Tibial nerve (tissue), 4 donors: ENCODE measurements around the gene PEX26. TPM values are rescaled to one million over a fixed set of nuclear protein-coding genes. Genes with fewer than 3 reads are reported as not detected.
A peak's percentile ranks its signal among the peaks of the same experiment; 100 is the strongest.
"Not testable (repeated sequence)": the region's sequence is repeated elsewhere in the genome, so short reads cannot be mapped to it uniquely, and the experiment has no call there.

Experiments
- DNase-seq, 2 donors: peaks; one replicate each; pipeline ENCODE4 v3.0.0-alpha.2; 2019; ENCODE audit warnings: low spot score in 2 of 2
- H3K27ac ChIP-seq, 4 donors: fragments of 200-600 bp; sonication (generic) in 3 of 4; one replicate each; pipeline ENCODE4 v1.5.1; 2017 to 2019; ENCODE audit warnings: mild to moderate bottlenecking in 1 of 4
- H3K27me3 ChIP-seq, 2 donors: fragments of 200-600 bp; sonication (generic) in 1 of 2; one replicate each; pipeline versions ENCODE4 v1.5.1 to v1.6.0; 2017 to 2019
- H3K36me3 ChIP-seq, 3 donors: fragments of 200-600 bp; sonication (generic); one replicate each; pipeline ENCODE4 v1.5.1; 2018 to 2019
- H3K4me1 ChIP-seq, 4 donors: fragments of 200-600 bp; sonication (generic) in 3 of 4; one replicate each; pipeline ENCODE4 v1.5.1; 2017 to 2019
- H3K4me3 ChIP-seq, 4 donors: fragments of 200-600 bp; sonication (generic) in 3 of 4; one replicate each; pipeline ENCODE4 v1.5.1; 2017 to 2019; ENCODE audit warnings: mild to moderate bottlenecking in 1 of 4, moderate library complexity in 1 of 4
- H3K9me3 ChIP-seq, 4 donors: fragments of 200-600 bp; sonication (generic) in 3 of 4; one replicate each; pipeline ENCODE4 v1.5.1; 2017 to 2019
- CTCF ChIP-seq, 5 experiments: fragments of 200-600 bp in 3 of 5; fragments of 450-650 bp in 2 of 5; sonication (generic) in 3 of 5; IDR thresholded peaks; one replicate each; pipeline ENCODE4 v1.5.1; 2016 to 2019; ENCODE audit warnings: antibody characterized with exemption in 5 of 5, mild to moderate bottlenecking in 3 of 5, moderate library complexity in 2 of 5
- EP300 ChIP-seq, 2 donors: sonication (generic); formaldehyde crosslinking; IDR thresholded peaks; one replicate each; pipeline ENCODE4 v1.6.1; 2017; ENCODE audit warnings: antibody characterized with exemption in 2 of 2, mild to moderate bottlenecking in 1 of 2
- POLR2A ChIP-seq, 2 donors: fragments of 450-650 bp; IDR thresholded peaks; one replicate each; pipeline ENCODE4 v1.6.1; 2017; ENCODE audit warnings: antibody characterized with exemption in 2 of 2, mild to moderate bottlenecking in 2 of 2, moderate library complexity in 2 of 2
- WGBS, 2 donors: methylation state at CpG; one replicate each; pipeline ENCODE4 v1.1.5; 2018; 5-methylcytosine and 5-hydroxymethylcytosine counted together
- total RNA-seq, 4 donors: library from RNA; depleted of rRNA; stranded (reverse); fragments of >200 nt; gene quantifications; one replicate each; pipeline ENCODE4 v1.1.0, GENCODE V29; 2016

The PEX26 gene
- total RNA-seq, 4 donors from 2014 or later = 15.3 to 36.3 (median 29.4) TPM

- peak overlapping the region in 2 of 4 donors; percentile 38 to 71 for H3K27ac ChIP-seq
- no peak overlapping the region for H3K4me3 ChIP-seq
- H3K27me3 ChIP-seq = no peaks in the 10 kb centered on the region
- H3K4me1 ChIP-seq = peaks cover 0 to 12% (median 0%) of the 10 kb centered on the region in 4 donors
- no peak for DNase-seq
- TF ChIP-seq CTCF (IDR thresholded peaks at IDR 0.05) (peak in 3 of 5 experiments; percentile 13 to 42 (median 29)), POLR2A (IDR thresholded peaks at IDR 0.05) (no peak), EP300 (IDR thresholded peaks at IDR 0.05) (peak in 1 of 2 donors; percentile 20)
- H3K36me3 ChIP-seq = no peaks in the 10 kb centered on the region
- WGBS, 2 donors = 69 to 76% methylated on average over 6 of the region's 6 CpGs
- no peaks in the 10 kb centered on the region for H3K9me3 ChIP-seq
Observed at GRCh38 chr22:18033204-18033998, 44.4 kb upstream of the PEX26 start.

- no peak overlapping the region for H3K4me3 ChIP-seq
- no peaks in the 10 kb centered on the region for H3K9me3 ChIP-seq
- no peaks in the 10 kb centered on the region for H3K27me3 ChIP-seq
- TF ChIP-seq CTCF (IDR thresholded peaks at IDR 0.05) (no peak), EP300 (IDR thresholded peaks at IDR 0.05) (no peak), POLR2A (IDR thresholded peaks at IDR 0.05) (no peak)
- H3K4me1 ChIP-seq = peaks cover 0 to 12% (median 0%) of the 10 kb centered on the region in 4 donors
- no peak for DNase-seq
- peak overlapping the region in 2 of 4 donors; percentile 38 to 71 for H3K27ac ChIP-seq
- H3K36me3 ChIP-seq = no peaks in the 10 kb centered on the region
- 92 to 96% methylated on average over 3 of the region's 3 CpGs for WGBS, 2 donors
Observed at GRCh38 chr22:18034076-18034475, 43.7 kb upstream of the PEX26 start.

GRCh38 chr22:18035751-18036150 is 42.0 kb upstream of the PEX26 start:
- H3K9me3 ChIP-seq = no peaks in the 10 kb centered on the region
- WGBS, 2 donors = 62 to 64% methylated on average over 9 of the region's 9 CpGs
- H3K27me3 ChIP-seq = no peaks in the 10 kb centered on the region
- peaks cover 0 to 12% (median 0%) of the 10 kb centered on the region in 4 donors for H3K4me1 ChIP-seq
- H3K27ac ChIP-seq = no peak overlapping the region
- H3K36me3 ChIP-seq = no peaks in the 10 kb centered on the region
- TF ChIP-seq EP300 (IDR thresholded peaks at IDR 0.05) = no peak
- no peak for TF ChIP-seq POLR2A (IDR thresholded peaks at IDR 0.05)
- no peak for TF ChIP-seq CTCF (IDR thresholded peaks at IDR 0.05)
- no peak for DNase-seq
- H3K4me3 ChIP-seq = no peak overlapping the region

- not testable (repeated sequence) for H3K9me3 ChIP-seq, H3K27ac ChIP-seq, H3K27me3 ChIP-seq, DNase-seq, H3K36me3 ChIP-seq, H3K4me3 ChIP-seq
- H3K4me1 ChIP-seq = peaks cover 0 to 25% (median 15%) of the 10 kb centered on the region in 4 donors
- 88 to 89% methylated on average over 5 to 6 of the region's 6 CpGs for WGBS, 2 donors
Observed at GRCh38 chr22:18040898-18041297, 36.9 kb upstream of the PEX26 start.

- peaks cover 0 to 25% (median 15%) of the 10 kb centered on the region in 4 donors for H3K4me1 ChIP-seq
- DNase-seq = no peak
- H3K9me3 ChIP-seq = no peaks in the 10 kb centered on the region
- H3K27me3 ChIP-seq = no peaks in the 10 kb centered on the region
- H3K4me3 ChIP-seq = no peak overlapping the region
- no peaks in the 10 kb centered on the region for H3K36me3 ChIP-seq
- TF ChIP-seq CTCF (IDR thresholded peaks at IDR 0.05) (no peak), EP300 (IDR thresholded peaks at IDR 0.05) (peak in 1 of 2 donors; percentile 43)
- 47 to 48% methylated on average over 6 of the region's 6 CpGs for WGBS, 2 donors
- peak overlapping the region in 1 of 4 donors; percentile 38 for H3K27ac ChIP-seq
Observed at GRCh38 chr22:18042685-18043084, 35.1 kb upstream of the PEX26 start.
